Occipital lobe (tissue), 3 donors: Measurements from ENCODE around the gene KLHDC9. TPM values are rescaled to one million over a fixed set of nuclear protein-coding genes. Genes with fewer than 3 reads are reported as not detected.

ENCODE experiments used
- DNase-seq: peaks from one replicate; lab custom pipeline; 2025; lab: John Stamatoyannopoulos, UW
- small RNA-seq: library from RNA; depleted of rRNA; stranded (forward); fragments of <200 nt; gene quantifications from one replicate; pipeline ENCODE3, GENCODE V24; 2014
- total RNA-seq: library from RNA; depleted of rRNA; stranded (reverse); fragments of >200 nt; gene quantifications from one replicate; pipeline ENCODE4 v1.2.3, GENCODE V29; 2014

Gene KLHDC9
- total RNA-seq, 1 donor from 2014 or later: 0.78 TPM

- no peak for DNase-seq
Measured at GRCh38 chr1:161130266-161130665, 32.1 kb downstream of the KLHDC9 start.

- DNase-seq: no peak
Measured at GRCh38 chr1:161131523-161132409, 33.6 kb downstream of the KLHDC9 start.

DNA sequence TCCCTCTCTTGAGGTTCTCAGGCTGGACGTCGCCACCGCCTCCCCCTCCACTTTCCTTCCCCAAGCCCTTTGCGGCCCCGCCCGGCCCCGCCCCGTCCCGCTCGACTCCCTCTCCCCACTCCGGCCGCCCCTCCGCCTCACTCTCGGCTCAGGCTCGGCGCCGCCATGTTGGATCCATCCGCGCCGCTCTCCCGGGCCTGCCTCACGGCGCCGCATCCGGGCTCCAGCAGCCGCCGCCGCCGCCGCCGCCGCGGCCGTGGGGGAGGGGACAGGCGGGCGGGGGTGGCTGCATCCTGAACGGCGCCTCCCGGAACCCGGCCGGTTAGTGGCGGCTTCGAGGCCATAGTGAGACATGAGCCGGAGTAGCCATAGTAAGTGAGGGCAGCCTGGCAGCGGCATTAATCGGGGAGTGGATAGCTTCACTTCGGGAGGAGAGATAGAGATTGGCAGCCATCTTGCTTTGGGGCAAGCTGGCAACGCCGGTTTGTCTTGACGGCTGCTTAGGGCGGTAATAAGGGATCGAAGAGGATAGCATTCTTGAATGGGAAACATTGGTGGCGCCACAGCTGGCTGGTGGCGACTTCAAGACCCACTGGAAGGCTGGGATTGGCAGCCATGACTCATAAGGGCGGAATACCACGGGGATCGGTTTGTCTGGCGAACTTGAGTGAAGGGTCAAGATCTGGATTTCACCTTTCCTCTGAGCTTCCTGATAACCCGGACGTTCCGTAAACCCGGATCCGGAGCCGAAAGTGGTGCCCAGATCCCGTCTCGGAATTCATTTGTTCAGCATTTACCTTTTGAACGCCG lies 34.5 kb downstream of the KLHDC9 start, which contains the start of gene DEDD:
DEDD (minus strand) TSS at position 258 of the 810 bp plus-strand sequence. CDS start 8,205 bp downstream, outside the sequence.
- peak; percentile 96 for DNase-seq

DNA sequence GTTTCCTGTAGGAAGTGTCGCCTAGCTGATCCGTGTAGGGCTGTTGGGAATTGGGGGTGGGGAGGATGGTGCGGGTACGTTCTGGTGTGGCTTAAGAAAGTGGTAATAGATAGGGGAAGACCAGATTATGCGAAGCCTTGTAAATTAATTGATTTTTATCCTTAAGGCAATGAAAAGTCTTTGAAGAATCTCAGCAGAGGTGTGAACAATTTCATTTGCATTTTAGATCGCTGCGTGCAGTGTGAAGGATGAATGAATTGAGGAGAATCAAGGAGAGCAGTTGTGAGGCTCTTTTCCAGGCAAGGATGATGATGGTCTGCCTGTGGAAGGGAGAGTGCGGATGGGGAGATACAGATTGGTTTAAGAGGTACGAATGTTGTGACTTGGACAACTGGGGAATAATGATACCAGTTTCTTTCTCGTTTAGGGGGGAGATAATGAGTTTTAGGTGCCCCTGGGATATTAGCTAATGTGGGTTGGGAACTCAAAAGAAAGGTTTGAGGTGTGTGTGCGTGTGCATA lies 35.1 kb downstream of the KLHDC9 start:
- no peak for DNase-seq

DNA sequence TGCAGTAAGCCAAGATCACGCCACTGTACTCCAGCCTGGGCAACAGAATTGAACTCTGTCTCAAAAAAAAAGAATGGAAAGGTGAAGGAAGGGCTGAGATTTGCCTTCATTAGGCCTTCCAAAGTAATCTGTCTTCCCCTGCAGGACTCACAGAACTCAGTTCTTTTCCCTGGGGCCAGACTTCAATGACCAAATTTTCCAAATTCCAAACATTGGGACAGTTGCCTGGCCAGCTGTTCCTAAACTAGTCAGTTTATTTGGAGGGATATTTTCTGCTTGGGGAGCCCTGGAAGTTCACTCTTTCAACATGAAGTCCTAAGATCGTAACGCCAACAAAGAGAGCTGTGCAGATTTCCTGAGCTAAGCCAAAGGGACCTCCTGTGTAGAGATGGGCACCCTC lies 39.7 kb downstream of the KLHDC9 start:
- DNase-seq: no peak

DNA sequence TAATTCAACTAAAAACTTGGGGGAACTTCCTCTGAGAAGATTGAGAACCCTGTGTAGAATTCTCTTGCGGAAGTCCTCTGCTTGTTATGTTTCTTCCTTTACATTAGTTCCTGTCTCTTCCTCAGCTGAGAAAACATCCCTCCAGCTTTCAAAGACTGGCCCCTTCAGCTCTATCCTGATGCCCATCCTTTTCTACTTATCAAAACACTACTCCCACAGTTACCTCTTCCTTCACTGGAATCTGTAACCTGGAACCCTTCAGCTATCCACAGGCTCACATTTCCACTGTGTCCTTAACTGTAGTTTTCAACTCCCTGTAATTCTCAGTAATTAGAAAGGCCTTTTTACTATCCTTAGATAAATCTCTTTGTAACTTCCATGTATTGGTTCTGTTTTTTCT lies 40.3 kb downstream of the KLHDC9 start:
- no peak for DNase-seq

DNA sequence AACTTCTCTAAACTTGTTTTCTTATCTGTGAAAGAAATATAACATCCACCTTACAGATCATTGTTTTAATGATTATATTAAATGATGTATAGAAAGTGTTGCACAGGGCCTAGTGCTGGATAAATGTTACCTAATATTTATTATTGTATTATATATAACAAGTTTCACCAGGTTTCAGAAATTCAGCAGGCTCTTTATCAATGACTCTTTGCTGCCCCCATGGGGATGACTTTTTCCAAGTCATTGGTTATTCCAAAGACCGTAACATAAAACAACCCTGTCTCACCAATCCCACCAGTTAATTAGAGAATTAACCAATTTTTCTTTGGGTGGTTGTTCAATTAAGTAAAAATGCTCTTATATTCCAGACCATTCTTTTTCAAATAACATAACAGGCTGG lies 41.6 kb downstream of the KLHDC9 start:
- no peak for DNase-seq

GRCh38 chr1:161140755-161141400 lies 42.7 kb downstream of the KLHDC9 start:
- no peak for DNase-seq

GRCh38 chr1:161145832-161146231 lies 47.7 kb downstream of the KLHDC9 start:
- no peak for DNase-seq

Small RNAs within 50 kb of the gene (small RNA-seq; reads per million reads assigned to genes)
- gene RF01225: not detected

Other genes with a start within 250 kb of the KLHDC9 start
- gene CD244, start 235.5 kb upstream of the KLHDC9 start, total RNA-seq: not detected
- gene ITLN1, start 213.2 kb upstream of the KLHDC9 start, total RNA-seq: 0.47 TPM
- gene ITLN2, start 143.6 kb upstream of the KLHDC9 start, total RNA-seq: not detected
- 10.9 TPM for gene F11R, start 77.2 kb upstream of the KLHDC9 start, total RNA-seq
- 42.6 TPM for gene TSTD1, start 59.4 kb upstream of the KLHDC9 start, total RNA-seq
- gene USF1, start 52.4 kb upstream of the KLHDC9 start, total RNA-seq: 131 TPM
- 1.7 TPM for gene ARHGAP30, start 28.5 kb upstream of the KLHDC9 start, total RNA-seq
- gene NECTIN4, start 8.8 kb upstream of the KLHDC9 start, total RNA-seq: not detected
- 33.8 TPM for gene PFDN2, start 19.7 kb downstream of the KLHDC9 start, total RNA-seq
- gene NIT1, start 19.7 kb downstream of the KLHDC9 start, total RNA-seq: 18.7 TPM
- gene DEDD, start 34.3 kb downstream of the KLHDC9 start, total RNA-seq: 26.8 TPM
- gene UFC1, start 55.6 kb downstream of the KLHDC9 start, total RNA-seq: 99.4 TPM
- gene USP21, start 61.1 kb downstream of the KLHDC9 start, total RNA-seq: 10.6 TPM
- 25.4 TPM for gene PPOX, start 68.1 kb downstream of the KLHDC9 start, total RNA-seq
- gene B4GALT3, start 79.1 kb downstream of the KLHDC9 start, total RNA-seq: 21.4 TPM
- gene ADAMTS4, start 100.7 kb downstream of the KLHDC9 start, total RNA-seq: 0.62 TPM
- gene NDUFS2, start 104.0 kb downstream of the KLHDC9 start, total RNA-seq: 85.2 TPM
- 1.6 TPM for gene FCER1G, start 116.9 kb downstream of the KLHDC9 start, total RNA-seq
- gene APOA2, start 125.3 kb downstream of the KLHDC9 start, total RNA-seq: not detected
- 20.1 TPM for gene TOMM40L, start 127.7 kb downstream of the KLHDC9 start, total RNA-seq
- gene NR1I3, start 139.8 kb downstream of the KLHDC9 start, total RNA-seq: 0.47 TPM
- gene PCP4L1, start 160.4 kb downstream of the KLHDC9 start, total RNA-seq: 3.1 TPM
- gene MPZ, start 211.6 kb downstream of the KLHDC9 start, total RNA-seq: 1.4 TPM
- gene SDHC, start 216.0 kb downstream of the KLHDC9 start, total RNA-seq: 19.5 TPM